Glutamatergic neuron (in vitro differentiated cells): Measurements from ENCODE around the gene LYPLA2. TPM values are rescaled to one million over a fixed set of nuclear protein-coding genes. Genes with fewer than 3 reads are reported as not detected.

Source experiments
- DNase-seq: peaks from one replicate; pipeline ENCODE4 v3.0.0; 2022
- H3K27ac Mint-ChIP-seq: one replicate; pipeline ENCODE4 v1.8.0; 2020; ENCODE audit warnings: mild to moderate bottlenecking, mixed read lengths, inconsistent platforms; ENCODE audit not compliant: unreplicated experiment
- H3K27me3 Mint-ChIP-seq: one replicate; pipeline ENCODE4 v1.8.0; 2020; ENCODE audit warnings: mild to moderate bottlenecking, moderate library complexity, mixed read lengths, inconsistent platforms; ENCODE audit not compliant: unreplicated experiment
- H3K36me3 Mint-ChIP-seq: one replicate; pipeline ENCODE4 v1.8.0; 2020; ENCODE audit warnings: mild to moderate bottlenecking, mixed read lengths, inconsistent platforms; ENCODE audit not compliant: unreplicated experiment
- H3K4me1 Mint-ChIP-seq: one replicate; pipeline ENCODE4 v1.8.0; 2020; ENCODE audit warnings: mild to moderate bottlenecking, low read depth, mixed read lengths, inconsistent platforms; ENCODE audit not compliant: unreplicated experiment
- H3K4me3 Mint-ChIP-seq: one replicate; pipeline ENCODE4 v1.8.0; 2020; ENCODE audit warnings: mild to moderate bottlenecking, mixed read lengths, inconsistent platforms; ENCODE audit not compliant: unreplicated experiment
- H3K9me3 Mint-ChIP-seq: one replicate; pipeline ENCODE4 v1.8.0; 2020; ENCODE audit warnings: mild to moderate bottlenecking, moderate library complexity, mixed read lengths, inconsistent platforms; ENCODE audit not compliant: unreplicated experiment
- total RNA-seq: library from RNA; stranded (reverse); fragmentation: NEBNext Ultra II Directional; extraction: Animal tissue kit (Norgen Biotek cat#: 25700); gene quantifications from one replicate; pipeline ENCODE4 v1.2.1, GENCODE V29; 2021; ENCODE audit not compliant: unreplicated experiment
- TF ChIP-seq, protein P1 (sequence below): fragments of 200-600 bp; sonication (generic); IDR thresholded peaks from one replicate; pipeline ENCODE4 v1.5.0; 2021; ENCODE audit not compliant: partially characterized antibody, unreplicated experiment

Gene LYPLA2
- total RNA-seq, 1 donor from 2014 or later, result 191 TPM

- no peaks in the 10 kb centered on the region for H3K9me3 Mint-ChIP-seq
- H3K27ac Mint-ChIP-seq, result no peak overlapping the region
- no peaks in the 10 kb centered on the region for H3K4me1 Mint-ChIP-seq
- TF ChIP-seq, protein P1, sequence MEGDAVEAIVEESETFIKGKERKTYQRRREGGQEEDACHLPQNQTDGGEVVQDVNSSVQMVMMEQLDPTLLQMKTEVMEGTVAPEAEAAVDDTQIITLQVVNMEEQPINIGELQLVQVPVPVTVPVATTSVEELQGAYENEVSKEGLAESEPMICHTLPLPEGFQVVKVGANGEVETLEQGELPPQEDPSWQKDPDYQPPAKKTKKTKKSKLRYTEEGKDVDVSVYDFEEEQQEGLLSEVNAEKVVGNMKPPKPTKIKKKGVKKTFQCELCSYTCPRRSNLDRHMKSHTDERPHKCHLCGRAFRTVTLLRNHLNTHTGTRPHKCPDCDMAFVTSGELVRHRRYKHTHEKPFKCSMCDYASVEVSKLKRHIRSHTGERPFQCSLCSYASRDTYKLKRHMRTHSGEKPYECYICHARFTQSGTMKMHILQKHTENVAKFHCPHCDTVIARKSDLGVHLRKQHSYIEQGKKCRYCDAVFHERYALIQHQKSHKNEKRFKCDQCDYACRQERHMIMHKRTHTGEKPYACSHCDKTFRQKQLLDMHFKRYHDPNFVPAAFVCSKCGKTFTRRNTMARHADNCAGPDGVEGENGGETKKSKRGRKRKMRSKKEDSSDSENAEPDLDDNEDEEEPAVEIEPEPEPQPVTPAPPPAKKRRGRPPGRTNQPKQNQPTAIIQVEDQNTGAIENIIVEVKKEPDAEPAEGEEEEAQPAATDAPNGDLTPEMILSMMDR, result no peak
- no peak overlapping the region for H3K4me3 Mint-ChIP-seq
- DNase-seq, result no peak
- peaks cover 16% of the 10 kb centered on the region for H3K36me3 Mint-ChIP-seq
- H3K27me3 Mint-ChIP-seq, result peaks cover 2% of the 10 kb centered on the region
Measured at GRCh38 chr1:23843644-23844043, 52.7 kb downstream of the LYPLA2 start.

Other genes starting within 250 kb of the LYPLA2 start
- 10.9 TPM for gene ID3, start 231.6 kb upstream of the LYPLA2 start, total RNA-seq
- gene RPL11, start 99.3 kb upstream of the LYPLA2 start, total RNA-seq, result 657 TPM
- 40.6 TPM for gene ELOA, start 47.7 kb upstream of the LYPLA2 start, total RNA-seq
- gene PITHD1, start 12.7 kb upstream of the LYPLA2 start, total RNA-seq, result 35.0 TPM
- gene GALE, start 9.6 kb downstream of the LYPLA2 start, total RNA-seq, result 32.6 TPM
- gene HMGCL, start 34.3 kb downstream of the LYPLA2 start, total RNA-seq, result 19.4 TPM
- gene FUCA1, start 77.1 kb downstream of the LYPLA2 start, total RNA-seq, result 8.8 TPM
- not detected for gene CNR2, start 122.2 kb downstream of the LYPLA2 start, total RNA-seq
- 106 TPM for gene PNRC2, start 168.7 kb downstream of the LYPLA2 start, total RNA-seq
- 158 TPM for gene SRSF10, start 189.2 kb downstream of the LYPLA2 start, total RNA-seq